ENCODE measurements around the gene NPIPB9. TPM values are rescaled to one million over a fixed set of nuclear protein-coding genes. Genes with fewer than 3 reads are reported as not detected.
"Not testable (repeated sequence)": the region's sequence is repeated elsewhere in the genome, so short reads cannot be mapped to it uniquely, and the experiment has no call there.

The NPIPB9 gene
- total and polyA plus RNA-seq, 5 donors from 2014 or later, result 0.20 to 5.8 (median 0.23) TPM; not detected in 2

- ATAC-seq (ENCODE audit: low read depth in 2 of 2) (peak; percentile 81 to 82), DNase-seq (peak; percentile 59 to 88 (median 78))
- H3K4me3 ChIP-seq (ENCODE audit: low read depth, low read length); H3K27me3 ChIP-seq (ENCODE audit: control insufficient read depth, insufficient read depth, low read length); H3K9me3 ChIP-seq (ENCODE audit: control insufficient read depth in 2 of 2, low read length in 2 of 2); H3K4me1 ChIP-seq (ENCODE audit: control insufficient read depth, insufficient read depth, low read length, poor library complexity, severe bottlenecking); H3K27ac ChIP-seq (ENCODE audit: insufficient read depth, low read length, poor library complexity, severe bottlenecking); H3K36me3 Mint-ChIP-seq; H3K9me3 Mint-ChIP-seq; H3K36me3 ChIP-seq (ENCODE audit: control insufficient read depth, insufficient read depth, low read length); H3K4me1 Mint-ChIP-seq; H3K27me3 Mint-ChIP-seq: not testable (repeated sequence)
- Mint-ChIP-seq H3K27ac (peak overlapping the region in 1 of 3 donors; percentile 5), H3K4me3 (peak overlapping the region in 3 of 4 donors; percentile 70 to 75 (median 70))
Measured at GRCh38 chr16:28802235-28803019, 50.8 kb downstream of the NPIPB9 start.

GRCh38 chr16:28807445-28808120 lies 56.0 kb downstream of the NPIPB9 start:
- H3K9me3 ChIP-seq (ENCODE audit: control insufficient read depth in 2 of 2, low read length in 2 of 2); H3K27ac Mint-ChIP-seq; H3K27me3 ChIP-seq (ENCODE audit: control insufficient read depth, insufficient read depth, low read length); H3K4me3 Mint-ChIP-seq; H3K4me1 Mint-ChIP-seq; H3K27me3 Mint-ChIP-seq; ATAC-seq (ENCODE audit: low read depth in 2 of 2); H3K36me3 ChIP-seq (ENCODE audit: control insufficient read depth, insufficient read depth, low read length); H3K4me1 ChIP-seq (ENCODE audit: control insufficient read depth, insufficient read depth, low read length, poor library complexity, severe bottlenecking); DNase-seq; H3K36me3 Mint-ChIP-seq; H3K9me3 Mint-ChIP-seq; H3K4me3 ChIP-seq (ENCODE audit: low read depth, low read length); H3K27ac ChIP-seq (ENCODE audit: insufficient read depth, low read length, poor library complexity, severe bottlenecking): not testable (repeated sequence)

DNA sequence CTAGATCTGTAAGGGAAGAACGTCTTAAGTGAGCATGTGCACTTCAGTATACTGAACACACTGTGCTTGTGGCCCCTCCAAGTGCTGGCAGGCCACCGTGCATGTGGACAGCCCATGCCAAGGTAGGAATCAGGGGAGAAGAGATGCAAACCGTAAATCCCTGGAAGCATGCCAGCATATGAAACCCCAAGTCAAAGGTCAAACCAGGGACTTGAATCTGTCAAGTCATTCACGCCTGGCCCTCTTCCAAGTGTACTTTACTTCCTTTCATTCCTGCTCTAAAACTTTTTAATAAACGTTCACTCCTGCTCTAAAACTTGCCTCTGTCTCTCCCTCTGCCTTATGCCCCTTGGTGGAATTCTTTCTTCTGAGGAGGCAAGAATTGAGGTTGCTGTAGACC lies 68.4 kb downstream of the NPIPB9 start:
- Histone ChIP-seq H3K4me3 (ENCODE audit: low read depth, low read length) (no peak overlapping the region), H3K27me3 (ENCODE audit: control insufficient read depth, insufficient read depth, low read length) (no peaks in the 10 kb centered on the region), H3K4me1 (ENCODE audit: control insufficient read depth, insufficient read depth, low read length, poor library complexity, severe bottlenecking) (peaks cover 15% of the 10 kb centered on the region), H3K9me3 (ENCODE audit: control insufficient read depth in 2 of 2, low read length in 2 of 2) (no peaks in the 10 kb centered on the region), H3K27ac (ENCODE audit: insufficient read depth, low read length, poor library complexity, severe bottlenecking) (no peak overlapping the region), H3K36me3 (ENCODE audit: control insufficient read depth, insufficient read depth, low read length) (no peaks in the 10 kb centered on the region)
- DNase-seq (no peak), ATAC-seq (ENCODE audit: low read depth in 2 of 2) (no peak)
- peaks cover 15% of the 10 kb centered on the region for H3K27me3 Mint-ChIP-seq
- H3K27ac Mint-ChIP-seq, result peak overlapping the region in 2 of 3 donors; percentile 55 to 69
- H3K36me3 Mint-ChIP-seq, result peaks cover 4% of the 10 kb centered on the region
- H3K4me1 Mint-ChIP-seq, result peaks cover 4 to 26% (median 16%) of the 10 kb centered on the region in 4 donors
- peak overlapping the region in 1 of 4 donors; percentile 77 for H3K4me3 Mint-ChIP-seq
- peaks cover 0 to 1% (median 0%) of the 10 kb centered on the region in 7 donors for H3K9me3 Mint-ChIP-seq

GRCh38 chr16:28820546-28820945 lies 69.0 kb downstream of the NPIPB9 start:
- H3K27ac ChIP-seq (ENCODE audit: insufficient read depth, low read length, poor library complexity, severe bottlenecking); H3K36me3 Mint-ChIP-seq; H3K9me3 Mint-ChIP-seq; H3K9me3 ChIP-seq (ENCODE audit: control insufficient read depth in 2 of 2, low read length in 2 of 2); DNase-seq; H3K4me3 ChIP-seq (ENCODE audit: low read depth, low read length); ATAC-seq (ENCODE audit: low read depth in 2 of 2); H3K36me3 ChIP-seq (ENCODE audit: control insufficient read depth, insufficient read depth, low read length); H3K27me3 ChIP-seq (ENCODE audit: control insufficient read depth, insufficient read depth, low read length): not testable (repeated sequence)
- H3K27me3 Mint-ChIP-seq, result peaks cover 15% of the 10 kb centered on the region
- peak overlapping the region in 2 of 3 donors; percentile 55 to 69 for H3K27ac Mint-ChIP-seq
- H3K4me1 Mint-ChIP-seq, result peaks cover 4 to 32% (median 21%) of the 10 kb centered on the region in 4 donors
- H3K4me3 Mint-ChIP-seq, result peak overlapping the region in 2 of 4 donors; percentile 27 to 77
- H3K4me1 ChIP-seq (ENCODE audit: control insufficient read depth, insufficient read depth, low read length, poor library complexity, severe bottlenecking), result peaks cover 20% of the 10 kb centered on the region

GRCh38 chr16:28821874-28822519 lies 70.4 kb downstream of the NPIPB9 start:
- DNase-seq (peak in 1 of 3 donors; percentile 9), ATAC-seq (ENCODE audit: low read depth in 2 of 2) (no peak)
- no peaks in the 10 kb centered on the region for H3K9me3 ChIP-seq (ENCODE audit: control insufficient read depth in 2 of 2, low read length in 2 of 2)
- H3K27me3 ChIP-seq (ENCODE audit: control insufficient read depth, insufficient read depth, low read length), result no peaks in the 10 kb centered on the region
- peaks cover 28% of the 10 kb centered on the region for H3K4me1 ChIP-seq (ENCODE audit: control insufficient read depth, insufficient read depth, low read length, poor library complexity, severe bottlenecking)
- Mint-ChIP-seq H3K27me3 (peaks cover 15% of the 10 kb centered on the region), H3K27ac (peak overlapping the region; percentile 79 to 94 (median 91)), H3K36me3 (peaks cover 22% of the 10 kb centered on the region), H3K4me3 (peak overlapping the region; percentile 77 to 98 (median 89)), H3K4me1 (peaks cover 4 to 46% (median 34%) of the 10 kb centered on the region in 4 donors), H3K9me3 (no peaks in the 10 kb centered on the region)
- peaks cover 17% of the 10 kb centered on the region for H3K36me3 ChIP-seq (ENCODE audit: control insufficient read depth, insufficient read depth, low read length)
- peak overlapping the region; percentile 73 for H3K4me3 ChIP-seq (ENCODE audit: low read depth, low read length)
- H3K27ac ChIP-seq (ENCODE audit: insufficient read depth, low read length, poor library complexity, severe bottlenecking), result peak overlapping the region; percentile 98

Other genes starting within 250 kb of the NPIPB9 start
- gene IL27, start 245.0 kb upstream of the NPIPB9 start, total RNA-seq, result not detected
- gene IL27, start 245.0 kb upstream of the NPIPB9 start, polyA plus RNA-seq, result not detected
- gene NUPR1, start 212.8 kb upstream of the NPIPB9 start, total RNA-seq, result not detected
- not detected for gene NUPR1, start 212.8 kb upstream of the NPIPB9 start, polyA plus RNA-seq
- gene SGF29, start 197.9 kb upstream of the NPIPB9 start, total RNA-seq, result 49.5 TPM
- gene SGF29, start 197.9 kb upstream of the NPIPB9 start, polyA plus RNA-seq, result 10 to 100 TPM; 43.4 to 97.5 (median 70.5) TPM
- gene SULT1A2, start 154.7 kb upstream of the NPIPB9 start, total RNA-seq, result 0.39 TPM
- not detected for gene SULT1A2, start 154.7 kb upstream of the NPIPB9 start, polyA plus RNA-seq
- 8.6 TPM for gene SULT1A1, start 141.7 kb upstream of the NPIPB9 start, total RNA-seq
- gene SULT1A1, start 141.7 kb upstream of the NPIPB9 start, polyA plus RNA-seq, result 10 to 100 TPM in 2 of 4 donors, 1 to 10 TPM in 2; 6.4 to 19.2 (median 10.2) TPM
- gene NPIPB8, start 113.7 kb upstream of the NPIPB9 start, total RNA-seq, result 1.1 TPM
- gene NPIPB8, start 113.7 kb upstream of the NPIPB9 start, polyA plus RNA-seq, result not detected
- 182 TPM for gene EIF3C, start 40.3 kb upstream of the NPIPB9 start, total RNA-seq
- gene EIF3C, start 40.3 kb upstream of the NPIPB9 start, polyA plus RNA-seq, result 100 to 1,000 TPM; 131 to 214 (median 178) TPM
- gene ATXN2L, start 71.2 kb downstream of the NPIPB9 start, total RNA-seq, result 342 TPM
- 10 to 100 TPM; 11.0 to 20.8 (median 11.6) TPM for gene ATXN2L, start 71.2 kb downstream of the NPIPB9 start, polyA plus RNA-seq
- gene TUFM, start 94.6 kb downstream of the NPIPB9 start, total RNA-seq, result 98.4 TPM
- gene TUFM, start 94.6 kb downstream of the NPIPB9 start, polyA plus RNA-seq, result 100 to 1,000 TPM; 125 to 165 (median 147) TPM
- gene SH2B1, start 112.1 kb downstream of the NPIPB9 start, total RNA-seq, result 73.8 TPM
- gene SH2B1, start 112.1 kb downstream of the NPIPB9 start, polyA plus RNA-seq, result 1 to 10 TPM; 1.5 to 2.4 (median 1.9) TPM
- 1.4 TPM for gene ATP2A1, start 126.7 kb downstream of the NPIPB9 start, total RNA-seq
- gene ATP2A1, start 126.7 kb downstream of the NPIPB9 start, polyA plus RNA-seq, result not detected
- gene RABEP2, start 173.5 kb downstream of the NPIPB9 start, total RNA-seq, result 28.2 TPM
- 1 to 10 TPM; 2.9 to 3.9 (median 3.4) TPM for gene RABEP2, start 173.5 kb downstream of the NPIPB9 start, polyA plus RNA-seq
- gene CD19, start 180.2 kb downstream of the NPIPB9 start, total RNA-seq, result 0.52 TPM
- 1 to 10 TPM in 1 of 4 donors, not detected in 3; 2.8 TPM for gene CD19, start 180.2 kb downstream of the NPIPB9 start, polyA plus RNA-seq
- 96.2 TPM for gene NFATC2IP, start 199.2 kb downstream of the NPIPB9 start, total RNA-seq
- gene NFATC2IP, start 199.2 kb downstream of the NPIPB9 start, polyA plus RNA-seq, result 10 to 100 TPM; 22.9 to 30.3 (median 24.9) TPM
- gene SPNS1, start 223.0 kb downstream of the NPIPB9 start, total RNA-seq, result 24.5 TPM
- gene SPNS1, start 223.0 kb downstream of the NPIPB9 start, polyA plus RNA-seq, result 10 to 100 TPM; 22.3 to 32.9 (median 25.2) TPM
- 282 TPM for gene LAT, start 233.3 kb downstream of the NPIPB9 start, total RNA-seq
- gene LAT, start 233.3 kb downstream of the NPIPB9 start, polyA plus RNA-seq, result 100 to 1,000 TPM; 287 to 429 (median 317) TPM